HCT116 (cell line): ENCODE measurements around the gene UBE2E2. TPM values are rescaled to one million over a fixed set of nuclear protein-coding genes. Genes with fewer than 3 reads are reported as not detected.

Experiments
- ATAC-seq: fragments of 200-7000 bp; cut with Tn5 transposase; 2 replicates; pipeline ENCODE4 v1.9.1; 2020; ENCODE audit warnings: mild to moderate bottlenecking, moderate library complexity
- BruUV-seq: library from RNA; stranded (reverse); fragments of 400-500 nt; replicated peaks from 2 replicates; lab custom pipeline; 2021; lab: Mats Ljungman, UMichigan
- CTCF ChIA-PET: fragments of 300-600 bp; sonication (Branson Sonifier 250); formaldehyde crosslinking; loops from one replicate; lab custom pipeline; 2021; ENCODE audit warnings: antibody characterized with exemption; lab: Charles Lee
- POLR2A ChIA-PET: fragments of 300-600, 350-600 bp; sonication (Branson Sonifier 250); formaldehyde crosslinking; loops from one replicate; lab custom pipeline; 2021; ENCODE audit warnings: antibody characterized with exemption; lab: Charles Lee
- RAD21 ChIA-PET, 2 experiments: fragments of 300-600 bp; sonication (Branson Sonifier 250); formaldehyde crosslinking; loops; one replicate each; lab custom pipeline; 2023; ENCODE audit warnings: low total read pairs in 2 of 2; ENCODE audit not compliant: uncharacterized antibody in 2 of 2, unreplicated experiment in 2 of 2, low non-redundant PET in 1 of 2; lab: Charles Lee
- DNase-seq: peaks from one replicate; pipeline ENCODE4 v3.0.0-alpha.2; 2010; ENCODE audit warnings: low read depth, low spot score
- H2AFZ ChIP-seq: fragments of 200-600 bp; shearing (Covaris generic), sonication (generic); 2 replicates; pipeline ENCODE4 v1.6.1; 2017; ENCODE audit warnings: low read depth, mixed run types, mixed read lengths, antibody characterized with exemption, low read length; ENCODE audit not compliant: poor library complexity, severe bottlenecking
- H3K27ac ChIP-seq: 2 replicates; pipeline ENCODE4 v1.5.1; 2012; ENCODE audit warnings: low read depth, low read length
- H3K27me3 ChIP-seq: fragments of 200-600 bp; sonication (generic); 2 replicates; pipeline ENCODE4 v1.6.1; 2016; ENCODE audit warnings: mixed run types, low read length, mixed read lengths; ENCODE audit not compliant: insufficient read depth
- H3K36me3 ChIP-seq, 2 experiments: fragments of 200-500 bp in 1 of 2; fragments of 200-600 bp in 1 of 2; sonication (Bioruptor generic) in 1 of 2; sonication (generic) in 1 of 2; 2 replicates each; pipeline versions ENCODE4 v1.5.1 to v1.6.1; 2014 to 2016; ENCODE audit warnings: low read length in 2 of 2, inconsistent platforms in 1 of 2, mixed read lengths in 1 of 2, mixed run types in 1 of 2; ENCODE audit not compliant: insufficient read depth in 2 of 2, control insufficient read depth in 1 of 2
- H3K4me1 ChIP-seq, 2 experiments: fragments of 200-600 bp in 1 of 2; sonication (generic) in 1 of 2; 2 replicates each; pipeline versions ENCODE4 v1.5.1 to v1.6.1; 2012 to 2017; ENCODE audit warnings: low read length in 2 of 2, inconsistent platforms in 1 of 2, mild to moderate bottlenecking in 1 of 2, mixed read lengths in 1 of 2, mixed run types in 1 of 2, moderate library complexity in 1 of 2; ENCODE audit not compliant: insufficient read depth in 2 of 2, control insufficient read depth in 1 of 2
- H3K4me2 ChIP-seq: fragments of 200-600 bp; sonication (generic); 2 replicates; pipeline ENCODE4 v1.6.1; 2017; ENCODE audit warnings: mixed run types, low read length, mixed read lengths
- H3K4me3 ChIP-seq, 2 experiments: fragments of 200-600 bp in 1 of 2; sonication (generic) in 1 of 2; replicated peaks in 1 of 2; 2 replicates each; pipeline ENCODE4 v1.5.1; 2011 to 2016; ENCODE audit warnings: low read length in 2 of 2, control low read depth in 1 of 2, low read depth in 1 of 2, mild to moderate bottlenecking in 1 of 2, mixed read lengths in 1 of 2, mixed run types in 1 of 2
- H3K79me2 ChIP-seq: fragments of 200-600 bp; sonication (generic); 2 replicates; pipeline ENCODE4 v1.6.1; 2017; ENCODE audit warnings: mild to moderate bottlenecking, mixed run types, low read length, moderate library complexity, mixed read lengths; ENCODE audit not compliant: insufficient read depth
- H3K9ac ChIP-seq: fragments of 200-600 bp; sonication (generic); 2 replicates; pipeline ENCODE4 v1.6.1; 2016; ENCODE audit warnings: low read length, mixed read lengths
- H3K9me2 ChIP-seq: fragments of 200-600 bp; sonication (generic), shearing (Covaris generic); 2 replicates; pipeline ENCODE4 v1.6.1; 2017; ENCODE audit warnings: mixed run types, mild to moderate bottlenecking, moderate library complexity; ENCODE audit not compliant: insufficient read depth
- H3K9me3 ChIP-seq, 2 experiments: fragments of 200-500 bp in 1 of 2; fragments of 200-600 bp in 1 of 2; sonication (Bioruptor generic) in 1 of 2; sonication (generic) in 1 of 2; 2 replicates each; pipeline ENCODE4 v1.6.1; 2014 to 2017; ENCODE audit warnings: low read length in 2 of 2, mixed read lengths in 2 of 2, inconsistent platforms in 1 of 2, low read depth in 1 of 2, mild to moderate bottlenecking in 1 of 2, mixed run types in 1 of 2, moderate library complexity in 1 of 2; ENCODE audit not compliant: control insufficient read depth in 1 of 2, insufficient read depth in 1 of 2
- H4K20me1 ChIP-seq: fragments of 200-600 bp; sonication (generic), shearing (Covaris generic); 2 replicates; pipeline ENCODE4 v1.6.1; 2017; ENCODE audit warnings: mixed run types, mild to moderate bottlenecking, moderate library complexity; ENCODE audit not compliant: insufficient read depth
- CEBPB ChIP-seq: IDR thresholded peaks from 2 replicates; pipeline ENCODE4 v1.6.1; 2012; ENCODE audit warnings: low read depth
- CTCF ChIP-seq, 3 experiments: fragments of 200-600 bp in 1 of 3; sonication (generic) in 1 of 3; IDR thresholded peaks in 2 of 3; conservative IDR thresholded peaks in 1 of 3; 2 replicates each; pipeline ENCODE4 v1.5.1; 2012 to 2017; ENCODE audit warnings: low read depth in 2 of 3, low read length in 2 of 3, antibody characterized with exemption in 1 of 3, borderline replicate concordance in 1 of 3, control low read depth in 1 of 3, mild to moderate bottlenecking in 1 of 3, mixed read lengths in 1 of 3, mixed run types in 1 of 3, moderate library complexity in 1 of 3; ENCODE audit not compliant: insufficient read depth in 1 of 3
- ELF1 ChIP-seq: IDR thresholded peaks from 2 replicates; pipeline ENCODE4 v1.6.1; 2012; ENCODE audit warnings: low read depth, borderline replicate concordance
- EZH2 ChIP-seq: fragments of 200-600 bp; sonication (generic); IDR thresholded peaks from 2 replicates; pipeline ENCODE4 v1.6.1; 2017; ENCODE audit warnings: antibody characterized with exemption, mixed run types
- FOSL1 ChIP-seq: IDR thresholded peaks from 2 replicates; pipeline ENCODE4 v1.6.1; 2012; ENCODE audit warnings: low read depth
- MAX ChIP-seq: IDR thresholded peaks from 2 replicates; pipeline ENCODE4 v1.6.1; 2012
- POLR2AphosphoS5 ChIP-seq: IDR thresholded peaks from 2 replicates; pipeline ENCODE4 v1.6.1; 2011; ENCODE audit warnings: mild to moderate bottlenecking, low read depth, low read length, moderate library complexity
- SIN3A ChIP-seq: IDR thresholded peaks from 2 replicates; pipeline ENCODE4 v1.6.1; 2012; ENCODE audit warnings: low read depth
- YY1 ChIP-seq: IDR thresholded peaks from 2 replicates; pipeline ENCODE4 v1.6.1; 2011; ENCODE audit warnings: low read length, low read depth, moderate library complexity, mild to moderate bottlenecking; ENCODE audit not compliant: insufficient replicate concordance; ENCODE audit errors: extremely low read depth
- ZFX ChIP-seq: fragments of 450-650 bp; IDR thresholded peaks from 2 replicates; pipeline ENCODE4 v1.6.1; 2017
- intact Hi-C: fragments of 100-400 bp; cut with micrococcal nuclease; formaldehyde crosslinking; loops from 2 replicates; pipeline ENCODE4 v1.10.0; 2022
- total RNA-seq: library from RNA; stranded (reverse); gene quantifications from one replicate; pipeline ENCODE4 v1.2.1, GENCODE V29; 2021; ENCODE audit not compliant: unreplicated experiment
- TF ChIP-seq, protein P1 (sequence below): IDR thresholded peaks from 2 replicates; pipeline ENCODE4 v1.6.1; 2012

Gene UBE2E2
- total RNA-seq, 1 experiment from 2014 or later, result 21.4 TPM

- H3K9ac ChIP-seq, result no peak overlapping the region
These were observed 316.4 kb downstream of the UBE2E2 start for GRCh38 chr3:23519314-23520208.

More at GRCh38 chr3:23519314-23520208, 316.4 kb downstream of the UBE2E2 start:
- Histone ChIP-seq H3K9me3 (no peaks in the 10 kb centered on the region), H3K4me2 (no peak overlapping the region), H2AFZ (no peak overlapping the region), H3K79me2 (no peaks in the 10 kb centered on the region), H3K27ac (no peak overlapping the region), H3K36me3 (no peaks in the 10 kb centered on the region), H3K4me1 (no peaks in the 10 kb centered on the region), H3K9me2 (no peaks in the 10 kb centered on the region), H3K4me3 (no peak overlapping the region), H4K20me1 (no peaks in the 10 kb centered on the region), H3K27me3 (no peaks in the 10 kb centered on the region)
- intact Hi-C loops, result no loop called here
- no TSS peak for BruUV-seq
- POLR2A ChIA-PET, result no interaction called here
- CTCF ChIA-PET, result no interaction called here
- RAD21 ChIA-PET, result no interaction called here
- ATAC-seq (no peak), DNase-seq (no peak)
- TF ChIP-seq YY1, result no peak
- TF ChIP-seq POLR2AphosphoS5, result no peak
- TF ChIP-seq EZH2, result no peak
- TF ChIP-seq FOSL1, result no peak
- no peak for TF ChIP-seq ELF1
- no peak for TF ChIP-seq SIN3A
- TF ChIP-seq MAX, result no peak
- no peak for TF ChIP-seq CTCF (IDR thresholded peaks at IDR 0.05 in 2 of 3, conservative IDR thresholded peaks at IDR 0.05 in 1 of 3; ENCODE audit: borderline replicate concordance in 1 of 3, insufficient read depth in 1 of 3, low read depth in 2 of 3, low read length in 2 of 3)
- TF ChIP-seq, protein P1, sequence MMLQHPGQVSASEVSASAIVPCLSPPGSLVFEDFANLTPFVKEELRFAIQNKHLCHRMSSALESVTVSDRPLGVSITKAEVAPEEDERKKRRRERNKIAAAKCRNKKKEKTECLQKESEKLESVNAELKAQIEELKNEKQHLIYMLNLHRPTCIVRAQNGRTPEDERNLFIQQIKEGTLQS, result no peak
- no peak for TF ChIP-seq CEBPB
- TF ChIP-seq ZFX, result no peak
